Kidney epithelial cell (primary cell): ENCODE measurements around the gene SSX5. TPM values are rescaled to one million over a fixed set of nuclear protein-coding genes. Genes with fewer than 3 reads are reported as not detected.
"Not testable (repeated sequence)": the region's sequence is repeated elsewhere in the genome, so short reads cannot be mapped to it uniquely, and the experiment has no call there.

ENCODE experiments used
- DNase-seq: peaks from one replicate; pipeline ENCODE4 v3.0.0-alpha.2; 2010; ENCODE audit warnings: low read depth
- H3K27me3 ChIP-seq: 2 replicates; pipeline ENCODE4 v1.6.0; 2011; ENCODE audit warnings: low read length; ENCODE audit not compliant: control insufficient read depth, insufficient read depth
- H3K36me3 ChIP-seq: 2 replicates; pipeline ENCODE4 v1.5.1; 2011; ENCODE audit warnings: low read length; ENCODE audit not compliant: control insufficient read depth, insufficient read depth
- H3K4me3 ChIP-seq: 2 replicates; pipeline ENCODE4 v1.5.1; 2011; ENCODE audit warnings: low read depth, mild to moderate bottlenecking, control low read depth, low read length
- total RNA-seq: library from RNA; depleted of rRNA; stranded (reverse); fragments of >200 nt; gene quantifications from 2 replicates; pipeline ENCODE4 v1.2.3, GENCODE V29; 2015
- TF ChIP-seq, protein P1 (sequence below): IDR thresholded peaks from 2 replicates; pipeline ENCODE4 v1.5.1; 2011; ENCODE audit warnings: mild to moderate bottlenecking, moderate library complexity, low read length, control low read depth, inconsistent platforms; ENCODE audit not compliant: insufficient read depth, poor library complexity, severe bottlenecking

The SSX5 gene
- total RNA-seq, 1 donor from 2014 or later, result not detected

DNA sequence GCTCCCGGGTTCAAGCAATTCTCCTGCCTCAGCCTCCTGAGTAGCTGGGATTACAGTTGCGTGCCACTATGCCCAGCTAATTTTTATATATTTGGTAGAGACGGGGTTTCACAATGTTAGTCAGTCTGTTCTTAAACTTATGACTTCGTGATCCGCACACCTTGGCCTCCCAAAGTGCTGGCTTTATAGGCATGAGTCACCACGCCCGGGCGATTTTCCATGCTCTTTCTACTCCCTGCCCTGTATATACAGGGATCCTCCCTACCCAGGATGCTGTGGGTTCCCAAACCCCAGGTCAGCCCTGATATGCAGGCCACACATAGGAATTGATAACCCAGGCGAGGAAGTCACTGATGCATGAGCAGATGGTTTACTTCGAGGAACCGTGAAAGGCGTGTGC is 31.4 kb downstream of the SSX5 start:
- Histone ChIP-seq H3K36me3 (no peaks in the 10 kb centered on the region), H3K27me3 (no peaks in the 10 kb centered on the region), H3K4me3 (no peak overlapping the region)
- TF ChIP-seq, protein P1, sequence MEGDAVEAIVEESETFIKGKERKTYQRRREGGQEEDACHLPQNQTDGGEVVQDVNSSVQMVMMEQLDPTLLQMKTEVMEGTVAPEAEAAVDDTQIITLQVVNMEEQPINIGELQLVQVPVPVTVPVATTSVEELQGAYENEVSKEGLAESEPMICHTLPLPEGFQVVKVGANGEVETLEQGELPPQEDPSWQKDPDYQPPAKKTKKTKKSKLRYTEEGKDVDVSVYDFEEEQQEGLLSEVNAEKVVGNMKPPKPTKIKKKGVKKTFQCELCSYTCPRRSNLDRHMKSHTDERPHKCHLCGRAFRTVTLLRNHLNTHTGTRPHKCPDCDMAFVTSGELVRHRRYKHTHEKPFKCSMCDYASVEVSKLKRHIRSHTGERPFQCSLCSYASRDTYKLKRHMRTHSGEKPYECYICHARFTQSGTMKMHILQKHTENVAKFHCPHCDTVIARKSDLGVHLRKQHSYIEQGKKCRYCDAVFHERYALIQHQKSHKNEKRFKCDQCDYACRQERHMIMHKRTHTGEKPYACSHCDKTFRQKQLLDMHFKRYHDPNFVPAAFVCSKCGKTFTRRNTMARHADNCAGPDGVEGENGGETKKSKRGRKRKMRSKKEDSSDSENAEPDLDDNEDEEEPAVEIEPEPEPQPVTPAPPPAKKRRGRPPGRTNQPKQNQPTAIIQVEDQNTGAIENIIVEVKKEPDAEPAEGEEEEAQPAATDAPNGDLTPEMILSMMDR, result no peak
- DNase-seq, result no peak

DNA sequence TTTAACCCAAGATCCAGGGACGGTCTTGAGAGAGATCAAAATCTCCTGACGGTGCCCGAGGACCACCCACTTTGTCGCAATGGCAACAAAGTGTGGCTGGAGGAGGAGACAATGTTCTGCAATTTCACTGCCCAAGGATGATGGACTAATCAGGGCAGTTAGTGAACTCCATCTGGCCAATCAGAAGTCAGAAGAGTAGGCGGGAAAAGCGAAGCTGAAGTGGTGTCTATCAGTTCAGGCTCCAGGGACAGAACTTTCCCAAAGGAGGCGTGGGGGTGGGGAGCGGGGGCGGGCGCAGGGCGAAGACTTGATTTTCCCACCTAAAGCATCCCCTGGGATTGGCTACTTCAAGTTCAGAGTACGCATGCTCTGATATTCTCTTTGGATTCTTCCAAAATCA is 40.6 kb downstream of the SSX5 start:
- TF ChIP-seq, protein P1, result no peak
- H3K36me3 ChIP-seq, result no peaks in the 10 kb centered on the region
- no peak overlapping the region for H3K4me3 ChIP-seq
- H3K27me3 ChIP-seq, result no peaks in the 10 kb centered on the region
- DNase-seq, result no peak

DNA sequence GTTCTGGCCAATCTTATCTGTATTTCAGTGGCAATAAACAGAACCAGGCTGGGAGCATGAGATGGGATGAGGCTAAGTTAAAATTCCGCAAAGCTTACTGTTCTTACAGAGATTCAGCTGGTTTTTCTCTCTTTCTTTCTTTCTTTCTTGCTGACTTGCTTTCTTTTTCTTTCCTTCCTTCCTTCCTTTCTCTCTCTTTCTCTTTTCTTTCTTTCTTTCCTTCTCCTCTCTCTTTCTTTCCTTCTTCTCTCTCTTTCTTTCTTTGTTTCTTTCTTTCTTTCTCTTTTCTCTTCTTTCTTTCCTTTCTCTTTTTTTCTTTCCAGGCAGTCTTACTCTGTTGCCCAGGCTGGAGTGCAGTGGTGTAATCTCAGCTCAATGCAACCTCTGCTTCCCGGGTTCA is 41.8 kb downstream of the SSX5 start:
- Histone ChIP-seq H3K27me3 (no peaks in the 10 kb centered on the region), H3K36me3 (no peaks in the 10 kb centered on the region), H3K4me3 (no peak overlapping the region)
- DNase-seq, result no peak
- TF ChIP-seq, protein P1, result no peak

DNA sequence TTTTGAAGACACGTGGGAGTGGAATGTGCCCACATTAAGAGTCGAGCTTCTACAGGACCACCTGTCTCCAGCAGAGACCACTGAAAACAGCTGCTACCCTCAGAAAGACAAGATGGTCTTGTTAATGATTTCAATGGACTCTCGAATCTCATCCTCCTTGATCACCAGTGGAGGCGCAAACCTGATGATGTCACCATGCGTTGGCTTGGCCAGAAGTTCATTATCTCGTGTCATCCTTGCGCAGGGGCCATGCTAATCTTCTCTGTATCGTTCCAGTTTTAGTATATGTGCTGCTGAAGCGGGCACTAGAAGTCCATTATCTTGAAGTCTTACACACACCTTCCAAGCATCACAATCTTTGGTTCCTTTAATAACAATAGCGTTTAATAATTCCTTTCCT is 42.8 kb downstream of the SSX5 start:
- no peak overlapping the region for H3K4me3 ChIP-seq
- H3K27me3 ChIP-seq, result no peaks in the 10 kb centered on the region
- no peak for DNase-seq
- H3K36me3 ChIP-seq, result no peaks in the 10 kb centered on the region
- TF ChIP-seq, protein P1, result no peak

DNA sequence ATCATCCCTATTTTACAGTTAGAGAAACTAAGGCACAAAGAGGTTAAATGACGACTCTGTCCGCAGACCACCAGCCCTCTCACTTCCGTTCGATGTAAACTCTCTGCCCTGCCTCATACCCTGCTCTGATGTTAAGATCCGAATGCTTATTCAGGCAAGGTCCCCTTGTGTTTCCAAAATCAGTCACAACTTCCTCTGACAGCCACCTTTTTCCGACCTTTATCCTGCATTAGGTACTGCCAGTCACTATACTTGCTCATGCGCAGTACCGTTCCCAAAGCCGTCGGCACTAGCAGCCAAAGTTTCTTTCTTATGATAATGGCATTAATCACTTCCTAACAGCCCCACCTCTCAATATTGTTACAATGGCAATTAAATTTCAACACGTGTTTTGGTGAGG is 53.9 kb downstream of the SSX5 start:
- not testable (repeated sequence) for H3K4me3 ChIP-seq, H3K36me3 ChIP-seq, H3K27me3 ChIP-seq, DNase-seq

DNA sequence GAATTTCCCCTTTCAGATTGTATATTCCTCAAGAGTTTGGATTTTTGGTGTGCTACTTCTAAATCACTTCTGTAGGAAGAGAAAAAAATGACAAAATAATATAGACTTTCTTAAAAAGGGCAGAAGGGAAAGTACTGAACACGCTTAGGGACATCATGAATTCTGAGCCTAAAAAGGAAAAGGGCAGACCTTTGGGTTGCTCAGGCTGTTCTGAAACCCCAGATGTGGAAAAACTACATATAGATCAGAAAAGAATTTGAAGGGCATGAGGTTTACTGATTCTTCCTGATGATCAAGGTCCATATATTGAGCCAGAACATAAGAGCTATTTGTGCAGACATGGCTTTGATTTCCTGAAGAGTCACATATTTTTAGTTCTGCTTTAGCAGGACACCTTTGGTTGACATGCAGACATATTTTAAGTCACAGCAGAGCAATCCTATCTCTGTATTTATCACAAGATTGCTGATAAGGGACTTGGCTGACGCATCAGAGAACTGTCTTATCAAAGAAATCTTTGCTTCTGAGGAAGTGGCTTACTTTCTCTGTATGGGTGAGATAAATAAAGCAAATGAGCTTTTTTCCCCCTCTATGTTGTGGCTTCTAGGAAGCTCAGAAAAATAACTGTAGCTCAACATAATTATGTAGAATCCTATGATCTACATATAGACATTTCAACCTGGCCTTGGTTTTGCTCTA is 54.6 kb downstream of the SSX5 start:
- DNase-seq, H3K4me3 ChIP-seq, H3K27me3 ChIP-seq, H3K36me3 ChIP-seq: not testable (repeated sequence)

DNA sequence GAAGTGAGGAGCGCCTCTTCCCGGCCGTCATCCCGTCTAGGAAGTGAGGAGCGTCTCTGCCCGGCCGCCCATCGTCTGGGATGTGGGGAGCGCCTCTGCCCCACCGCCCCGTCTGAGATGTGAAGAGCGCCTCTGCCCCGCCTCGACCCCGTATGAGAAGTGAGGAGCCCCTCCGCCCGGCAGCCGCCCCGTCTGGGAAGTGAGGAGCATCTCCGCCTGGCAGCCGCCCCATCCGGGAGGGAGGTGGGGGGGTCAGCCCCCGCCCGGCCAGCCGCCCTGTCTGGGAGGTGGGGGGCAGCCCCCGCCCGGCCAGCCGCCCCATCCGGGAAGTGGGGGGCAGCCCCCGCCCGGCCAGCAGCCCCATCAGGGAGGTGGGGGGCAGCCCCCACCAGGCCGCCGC is 57.5 kb downstream of the SSX5 start:
- not testable (repeated sequence) for H3K4me3 ChIP-seq, H3K36me3 ChIP-seq, DNase-seq, H3K27me3 ChIP-seq

Other genes with a start within 250 kb of the SSX5 start
- 3.3 and 3.6 TPM in 2 replicates for gene ZNF182, start 192.8 kb downstream of the SSX5 start, total RNA-seq
- gene SPACA5, start 189.8 kb downstream of the SSX5 start, total RNA-seq, result not detected in 2 replicates
- gene ZNF630, start 125.2 kb downstream of the SSX5 start, total RNA-seq, result 0.75 and 2.8 TPM in 2 replicates
- not detected in 2 replicates for gene SPACA5B, start 66.2 kb downstream of the SSX5 start, total RNA-seq
- not detected in 2 replicates for gene SSX1, start 58.6 kb upstream of the SSX5 start, total RNA-seq
- gene SSX3, start 159.9 kb upstream of the SSX5 start, total RNA-seq, result not detected in 2 replicates
- gene SSX4, start 186.7 kb upstream of the SSX5 start, total RNA-seq, result not detected in 2 replicates
- gene SSX4B, start 215.2 kb upstream of the SSX5 start, total RNA-seq, result not detected in 2 replicates